Sigmoid colon (tissue), 7 donors: ENCODE measurements around the gene REN. TPM values are rescaled to one million over a fixed set of nuclear protein-coding genes. Genes with fewer than 3 reads are reported as not detected.

Source experiments
- DNase-seq: peaks from one replicate; pipeline ENCODE4 v3.0.0-alpha.2; 2019
- H3K27ac ChIP-seq, 4 donors: fragments of 200-600 bp; sonication (generic); one replicate each; pipeline ENCODE4 v1.5.1; 2016 to 2019; ENCODE audit warnings: mild to moderate bottlenecking in 1 of 4
- H3K27me3 ChIP-seq, 3 donors: fragments of 200-600 bp; sonication (generic); one replicate each; pipeline ENCODE4 v1.5.1; 2019; ENCODE audit warnings: mild to moderate bottlenecking in 1 of 3
- H3K36me3 ChIP-seq, 4 donors: fragments of 200-600 bp; sonication (generic); one replicate each; pipeline ENCODE4 v1.5.1; 2016 to 2019
- H3K4me1 ChIP-seq, 4 donors: fragments of 200-600 bp; sonication (generic); one replicate each; pipeline ENCODE4 v1.5.1; 2017 to 2019
- H3K4me3 ChIP-seq, 4 donors: fragments of 200-600 bp; sonication (generic); one replicate each; pipeline ENCODE4 v1.5.1; 2017 to 2019; ENCODE audit warnings: mild to moderate bottlenecking in 2 of 4, moderate library complexity in 1 of 4
- H3K9me3 ChIP-seq, 4 donors: fragments of 200-600 bp in 3 of 4; sonication (generic) in 3 of 4; one replicate each; pipeline versions ENCODE4 v1.5.1 to v1.6.1; 2013 to 2019
- CTCF ChIP-seq, 4 experiments: fragments of 450-650 bp in 3 of 4; fragments of 200-600 bp in 1 of 4; IDR thresholded peaks; one replicate each; pipeline ENCODE4 v1.5.1; 2016 to 2019; ENCODE audit warnings: antibody characterized with exemption in 4 of 4, mild to moderate bottlenecking in 3 of 4, moderate library complexity in 2 of 4
- EP300 ChIP-seq, 4 donors: sonication (generic); formaldehyde crosslinking; IDR thresholded peaks; one replicate each; pipeline ENCODE4 v1.6.1; 2017; ENCODE audit warnings: antibody characterized with exemption in 4 of 4
- POLR2A ChIP-seq, 2 donors: fragments of 450-650 bp; IDR thresholded peaks; one replicate each; pipeline ENCODE4 v1.6.1; 2016; ENCODE audit warnings: antibody characterized with exemption in 2 of 2, mild to moderate bottlenecking in 2 of 2, moderate library complexity in 2 of 2
- POLR2AphosphoS5 ChIP-seq, 4 donors: sonication (generic); formaldehyde crosslinking; IDR thresholded peaks; one replicate each; pipeline ENCODE4 v1.6.1; 2017; ENCODE audit warnings: antibody characterized with exemption in 4 of 4
- WGBS, 2 donors: extraction: QIAGEN DNeasy Blood & Tissue Kit; methylation state at CpG; one replicate each; pipeline ENCODE4 v1.1.7; 2013; 5-methylcytosine and 5-hydroxymethylcytosine counted together
- intact Hi-C: fragments of 100-400 bp; cut with DNase I; formaldehyde crosslinking; loops from one replicate; pipeline ENCODE4 v1.15.1; 2023
- polyA plus RNA-seq, 3 donors: library from polyadenylated mRNA; stranded (reverse); fragments of 200-250 nt; gene quantifications; one replicate each; pipeline ENCODE4 v1.2.3, GENCODE V29; 2013
- total RNA-seq, 4 donors: library from RNA; depleted of rRNA; stranded (reverse); fragments of >200 nt; gene quantifications; one replicate each; pipeline ENCODE4 v1.1.0, GENCODE V29; 2016
- donor health status: healthy with polysubstance abuse.
- donor health status: Bipolar disorder and iron deficiency.
- donor health status: healthy.

Gene REN
- total and polyA plus RNA-seq, 7 donors, result 0.32 to 1.8 (median 0.92) TPM; not detected in 4

GRCh38 chr1:204174958-204175357 is 8.8 kb upstream of the REN start:
- Histone ChIP-seq H3K36me3 (no peaks in the 10 kb centered on the region), H3K9me3 (peaks cover 0 to 4% (median 0%) of the 10 kb centered on the region in 4 donors), H3K4me1 (no peaks in the 10 kb centered on the region), H3K27ac (no peak overlapping the region), H3K4me3 (no peak overlapping the region), H3K27me3 (peaks cover 0 to 6% (median 0%) of the 10 kb centered on the region in 3 donors)
- 73 to 80% methylated on average over 3 of the region's 3 CpGs for whole genome bisulfite sequencing, 2 donors
- TF ChIP-seq EP300 (IDR thresholded peaks at IDR 0.05) (no peak), CTCF (IDR thresholded peaks at IDR 0.05) (no peak), POLR2A (IDR thresholded peaks at IDR 0.05) (no peak), POLR2AphosphoS5 (IDR thresholded peaks at IDR 0.05) (no peak)
- no peak for DNase-seq
- intact Hi-C loops, result no loop called here

GRCh38 chr1:204172404-204173029 is 6.4 kb upstream of the REN start:
- intact Hi-C loops, result no loop called here
- peaks cover 0 to 9% (median 3%) of the 10 kb centered on the region in 4 donors for H3K9me3 ChIP-seq
- no peak for DNase-seq
- no peaks in the 10 kb centered on the region for H3K4me1 ChIP-seq
- H3K27ac ChIP-seq, result no peak overlapping the region
- no peak overlapping the region for H3K4me3 ChIP-seq
- TF ChIP-seq EP300 (IDR thresholded peaks at IDR 0.05) (no peak), POLR2A (IDR thresholded peaks at IDR 0.05) (no peak), CTCF (IDR thresholded peaks at IDR 0.05) (no peak), POLR2AphosphoS5 (IDR thresholded peaks at IDR 0.05) (no peak)
- H3K36me3 ChIP-seq, result no peaks in the 10 kb centered on the region
- H3K27me3 ChIP-seq, result peaks cover 0 to 6% (median 0%) of the 10 kb centered on the region in 3 donors
- WGBS, 2 donors, result 94 to 98% methylated on average over 2 of the region's 2 CpGs

- no peak for TF ChIP-seq POLR2A (IDR thresholded peaks at IDR 0.05)
- TF ChIP-seq POLR2AphosphoS5 (IDR thresholded peaks at IDR 0.05), result no peak
- TF ChIP-seq EP300 (IDR thresholded peaks at IDR 0.05), result no peak
- no peak for TF ChIP-seq CTCF (IDR thresholded peaks at IDR 0.05)
- DNase-seq, result no peak
- H3K36me3 ChIP-seq, result no peaks in the 10 kb centered on the region
- no peak overlapping the region for H3K4me3 ChIP-seq
- H3K9me3 ChIP-seq, result peaks cover 0 to 9% (median 3%) of the 10 kb centered on the region in 4 donors
- 38 to 54% methylated on average over 4 of the region's 4 CpGs for WGBS, 2 donors
- H3K27me3 ChIP-seq, result peaks cover 0 to 3% (median 0%) of the 10 kb centered on the region in 3 donors
- no peaks in the 10 kb centered on the region for H3K4me1 ChIP-seq
- no peak overlapping the region for H3K27ac ChIP-seq
- intact Hi-C loops, result no loop called here
Measured at GRCh38 chr1:204171751-204172178, 5.6 kb upstream of the REN start.

GRCh38 chr1:204170494-204171155 is 4.5 kb upstream of the REN start:
- Histone ChIP-seq H3K4me1 (no peaks in the 10 kb centered on the region), H3K36me3 (no peaks in the 10 kb centered on the region), H3K27me3 (no peaks in the 10 kb centered on the region), H3K4me3 (no peak overlapping the region), H3K9me3 (peaks cover 0 to 9% (median 3%) of the 10 kb centered on the region in 4 donors), H3K27ac (no peak overlapping the region)
- intact Hi-C loops, result no loop called here
- DNase-seq, result no peak
- whole genome bisulfite sequencing, 2 donors, result 93 to 94% methylated on average over 3 of the region's 3 CpGs
- no peak for TF ChIP-seq CTCF (IDR thresholded peaks at IDR 0.05)
- TF ChIP-seq POLR2A (IDR thresholded peaks at IDR 0.05), result no peak
- TF ChIP-seq POLR2AphosphoS5 (IDR thresholded peaks at IDR 0.05), result no peak
